SK-N-SH treated with all-trans-retinoic acid at 6 μM for 48 hours (cell line): ENCODE measurements around the gene DEPDC4.
"Not testable (repeated sequence)": the region's sequence is repeated elsewhere in the genome, so short reads cannot be mapped to it uniquely, and the experiment has no call there.

Experiments
- ATAC-seq: fragments of 200-7000 bp; cut with Tn5 transposase; 3 replicates; pipeline ENCODE4 v1.9.1; 2020; ENCODE audit warnings: mild to moderate bottlenecking, moderate library complexity
- ARNTL ChIP-seq: fragments of 450-650 bp; formaldehyde crosslinking; IDR thresholded peaks from 2 replicates; pipeline ENCODE4 v1.5.0; 2020; ENCODE audit warnings: low read depth, mild to moderate bottlenecking, moderate library complexity, borderline replicate concordance
- CSDC2 ChIP-seq: fragments of 250-450 bp; sonication (Bioruptor Pico); IDR thresholded peaks from 2 replicates; pipeline ENCODE4 v1.5.0; 2020; ENCODE audit warnings: mild to moderate bottlenecking, moderate library complexity
- ESRRG ChIP-seq: fragments of 250-450 bp; sonication (Bioruptor Pico); IDR thresholded peaks from 2 replicates; pipeline ENCODE4 v1.6.1; 2021; ENCODE audit warnings: mild to moderate bottlenecking
- GLIS3 ChIP-seq: fragments of 250-450 bp; sonication (Bioruptor Pico); IDR thresholded peaks from 2 replicates; pipeline ENCODE4 v1.5.0; 2020; ENCODE audit warnings: mild to moderate bottlenecking, moderate library complexity
- ISL1 ChIP-seq: fragments of 250-450 bp; sonication (Bioruptor Pico); IDR thresholded peaks from 2 replicates; pipeline ENCODE4 v2.1.2; 2022; ENCODE audit warnings: mild to moderate bottlenecking, moderate library complexity
- OSR1 ChIP-seq: fragments of 250-450 bp; sonication (Bioruptor Pico); IDR thresholded peaks from 2 replicates; pipeline ENCODE4 v1.8.0; 2022; ENCODE audit warnings: moderate library complexity, mild to moderate bottlenecking, inconsistent platforms
- RARB ChIP-seq: fragments of 250-450 bp; sonication (Bioruptor Pico); IDR thresholded peaks from 2 replicates; pipeline ENCODE4 v1.8.0; 2021; ENCODE audit warnings: mild to moderate bottlenecking, moderate library complexity
- SNAI2 ChIP-seq: fragments of 250-450 bp; sonication (Bioruptor Pico); IDR thresholded peaks from 2 replicates; pipeline ENCODE4 v1.5.0; 2020; ENCODE audit warnings: mild to moderate bottlenecking, moderate library complexity
- TCF4 ChIP-seq: fragments of 250-450 bp; sonication (Bioruptor Pico); IDR thresholded peaks from 2 replicates; pipeline ENCODE4 v1.8.0; 2021; ENCODE audit warnings: mild to moderate bottlenecking, moderate library complexity, borderline replicate concordance
- TOX ChIP-seq: fragments of 250-450 bp; sonication (Bioruptor Pico); IDR thresholded peaks from 2 replicates; pipeline ENCODE4 v1.8.0; 2021; ENCODE audit warnings: mild to moderate bottlenecking, moderate library complexity, borderline replicate concordance
- ZFP3 ChIP-seq: fragments of 250-450 bp; sonication (Bioruptor Pico); IDR thresholded peaks from 2 replicates; pipeline ENCODE4 v1.5.0; 2020; ENCODE audit warnings: mild to moderate bottlenecking, moderate library complexity
- ZFP30 ChIP-seq: fragments of 450-650 bp; formaldehyde crosslinking; IDR thresholded peaks from 2 replicates; pipeline ENCODE4 v1.5.0; 2022; ENCODE audit warnings: mild to moderate bottlenecking, moderate library complexity
- ZNF70 ChIP-seq: fragments of 450-650 bp; formaldehyde crosslinking; IDR thresholded peaks from 2 replicates; pipeline ENCODE4 v1.5.0; 2020; ENCODE audit warnings: mild to moderate bottlenecking, moderate library complexity
- TF ChIP-seq, protein P1 (sequence below): fragments of 250-450 bp; sonication (Bioruptor Pico); IDR thresholded peaks from 2 replicates; pipeline ENCODE4 v1.5.0; 2020; ENCODE audit warnings: mild to moderate bottlenecking, moderate library complexity
- TF ChIP-seq, protein P2 (sequence below): fragments of 250-450 bp; sonication (Bioruptor Pico); IDR thresholded peaks from 2 replicates; pipeline ENCODE4 v1.8.0; 2020; ENCODE audit warnings: mild to moderate bottlenecking, moderate library complexity, borderline replicate concordance
- TF ChIP-seq, protein P3 (sequence below): fragments of 250-450 bp; sonication (Bioruptor Pico); IDR thresholded peaks from 2 replicates; pipeline ENCODE4 v1.8.0; 2021; ENCODE audit warnings: low read depth, mild to moderate bottlenecking, moderate library complexity, borderline replicate concordance

Gene DEPDC4

DNA sequence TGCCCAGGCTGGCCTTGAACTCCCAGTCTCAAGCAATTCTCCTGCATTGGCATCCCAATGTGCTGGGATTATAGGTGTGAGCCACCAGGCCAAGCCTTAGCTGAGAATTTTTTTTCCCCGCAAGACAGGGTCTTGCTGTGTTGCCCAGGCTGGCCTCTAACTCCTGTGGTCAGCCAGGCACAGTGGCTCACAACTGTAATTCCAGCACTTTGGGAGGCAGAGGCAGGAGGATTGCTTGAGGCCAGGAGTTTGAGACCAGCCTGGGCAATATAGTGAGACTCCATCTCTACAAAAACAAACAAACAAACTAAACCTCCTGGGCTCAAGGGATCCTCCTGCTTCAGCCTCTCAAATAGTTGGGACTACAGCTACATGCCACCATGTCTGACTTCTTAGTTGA, 27.3 kb downstream of the DEPDC4 start:
- no peak for ATAC-seq
- no peak for TF ChIP-seq GLIS3 (CRISPR knock-in tag)
- TF ChIP-seq, protein P1, sequence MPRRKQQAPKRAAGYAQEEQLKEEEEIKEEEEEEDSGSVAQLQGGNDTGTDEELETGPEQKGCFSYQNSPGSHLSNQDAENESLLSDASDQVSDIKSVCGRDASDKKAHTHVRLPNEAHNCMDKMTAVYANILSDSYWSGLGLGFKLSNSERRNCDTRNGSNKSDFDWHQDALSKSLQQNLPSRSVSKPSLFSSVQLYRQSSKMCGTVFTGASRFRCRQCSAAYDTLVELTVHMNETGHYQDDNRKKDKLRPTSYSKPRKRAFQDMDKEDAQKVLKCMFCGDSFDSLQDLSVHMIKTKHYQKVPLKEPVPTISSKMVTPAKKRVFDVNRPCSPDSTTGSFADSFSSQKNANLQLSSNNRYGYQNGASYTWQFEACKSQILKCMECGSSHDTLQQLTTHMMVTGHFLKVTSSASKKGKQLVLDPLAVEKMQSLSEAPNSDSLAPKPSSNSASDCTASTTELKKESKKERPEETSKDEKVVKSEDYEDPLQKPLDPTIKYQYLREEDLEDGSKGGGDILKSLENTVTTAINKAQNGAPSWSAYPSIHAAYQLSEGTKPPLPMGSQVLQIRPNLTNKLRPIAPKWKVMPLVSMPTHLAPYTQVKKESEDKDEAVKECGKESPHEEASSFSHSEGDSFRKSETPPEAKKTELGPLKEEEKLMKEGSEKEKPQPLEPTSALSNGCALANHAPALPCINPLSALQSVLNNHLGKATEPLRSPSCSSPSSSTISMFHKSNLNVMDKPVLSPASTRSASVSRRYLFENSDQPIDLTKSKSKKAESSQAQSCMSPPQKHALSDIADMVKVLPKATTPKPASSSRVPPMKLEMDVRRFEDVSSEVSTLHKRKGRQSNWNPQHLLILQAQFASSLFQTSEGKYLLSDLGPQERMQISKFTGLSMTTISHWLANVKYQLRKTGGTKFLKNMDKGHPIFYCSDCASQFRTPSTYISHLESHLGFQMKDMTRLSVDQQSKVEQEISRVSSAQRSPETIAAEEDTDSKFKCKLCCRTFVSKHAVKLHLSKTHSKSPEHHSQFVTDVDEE (CRISPR knock-in tag), result no peak

DNA sequence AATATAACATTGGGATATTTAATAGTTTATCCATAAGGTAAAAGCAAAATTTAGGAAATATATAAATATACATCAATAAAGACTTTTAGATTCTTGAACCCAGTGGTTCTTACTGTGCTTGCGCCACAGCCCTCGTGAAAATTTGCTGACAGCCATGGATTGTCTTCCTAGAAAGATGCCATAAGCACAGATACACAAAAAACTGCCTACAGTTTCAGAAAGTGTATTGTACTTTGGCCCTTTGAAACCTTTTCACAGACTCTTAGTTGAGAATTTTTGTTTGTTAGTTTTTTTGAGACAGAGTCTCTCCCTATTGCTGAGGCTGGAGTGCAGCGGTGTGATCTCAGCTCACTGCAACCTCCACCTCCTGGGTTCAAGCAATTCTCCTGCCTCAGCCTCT, 28.1 kb downstream of the DEPDC4 start:
- TF ChIP-seq TOX (CRISPR knock-in tag), result no peak
- TF ChIP-seq, protein P2, sequence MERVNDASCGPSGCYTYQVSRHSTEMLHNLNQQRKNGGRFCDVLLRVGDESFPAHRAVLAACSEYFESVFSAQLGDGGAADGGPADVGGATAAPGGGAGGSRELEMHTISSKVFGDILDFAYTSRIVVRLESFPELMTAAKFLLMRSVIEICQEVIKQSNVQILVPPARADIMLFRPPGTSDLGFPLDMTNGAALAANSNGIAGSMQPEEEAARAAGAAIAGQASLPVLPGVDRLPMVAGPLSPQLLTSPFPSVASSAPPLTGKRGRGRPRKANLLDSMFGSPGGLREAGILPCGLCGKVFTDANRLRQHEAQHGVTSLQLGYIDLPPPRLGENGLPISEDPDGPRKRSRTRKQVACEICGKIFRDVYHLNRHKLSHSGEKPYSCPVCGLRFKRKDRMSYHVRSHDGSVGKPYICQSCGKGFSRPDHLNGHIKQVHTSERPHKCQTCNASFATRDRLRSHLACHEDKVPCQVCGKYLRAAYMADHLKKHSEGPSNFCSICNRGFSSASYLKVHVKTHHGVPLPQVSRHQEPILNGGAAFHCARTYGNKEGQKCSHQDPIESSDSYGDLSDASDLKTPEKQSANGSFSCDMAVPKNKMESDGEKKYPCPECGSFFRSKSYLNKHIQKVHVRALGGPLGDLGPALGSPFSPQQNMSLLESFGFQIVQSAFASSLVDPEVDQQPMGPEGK (CRISPR knock-in tag), result no peak
- no peak for TF ChIP-seq TCF4
- TF ChIP-seq ISL1 (CRISPR knock-in tag), result no peak

DNA sequence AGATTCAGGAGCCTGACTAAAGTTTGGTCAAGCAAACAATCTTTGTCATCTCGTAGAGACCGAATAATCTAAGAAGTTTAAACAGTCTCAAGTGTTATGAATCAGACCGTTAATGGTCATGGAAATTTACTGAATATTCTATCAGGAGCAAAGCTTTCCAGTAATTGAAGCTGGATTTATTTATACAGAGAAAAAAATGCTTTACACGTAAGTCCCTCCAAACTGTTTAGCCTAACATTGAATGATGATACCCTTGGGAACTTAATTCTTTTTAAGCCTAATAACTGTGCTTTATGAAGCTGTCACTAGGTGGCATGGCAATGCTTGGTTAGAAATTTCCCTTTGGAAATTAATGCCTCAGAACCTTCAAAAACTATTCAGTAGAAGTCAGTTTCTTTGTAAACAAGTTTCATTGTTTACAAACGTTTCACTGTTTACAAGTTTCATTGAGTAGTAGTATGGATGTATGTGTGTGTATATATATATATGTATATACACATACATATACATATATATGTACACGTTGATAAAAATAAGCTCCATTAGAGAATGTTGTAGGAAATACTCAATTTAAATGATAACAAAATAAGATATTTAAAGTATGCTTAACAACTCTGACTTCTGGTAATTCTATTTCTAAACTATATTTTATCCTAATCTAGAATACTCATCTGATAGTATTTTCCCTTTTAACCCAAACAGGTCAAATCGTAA, 32.1 kb downstream of the DEPDC4 start:
- ATAC-seq, result peak; percentile 85
- TF ChIP-seq ISL1 (CRISPR knock-in tag) (no peak), TCF4 (no peak), TOX (CRISPR knock-in tag) (no peak), CSDC2 (no peak), ARNTL (CRISPR knock-in tag) (no peak), GLIS3 (CRISPR knock-in tag) (no peak), ZFP3 (no peak), ESRRG (CRISPR knock-in tag) (no peak), ZFP30 (CRISPR knock-in tag) (no peak), RARB (CRISPR knock-in tag) (no peak), SNAI2 (CRISPR knock-in tag) (no peak), OSR1 (CRISPR knock-in tag) (no peak)
- TF ChIP-seq, protein P2 (CRISPR knock-in tag), result no peak
- TF ChIP-seq, protein P3, sequence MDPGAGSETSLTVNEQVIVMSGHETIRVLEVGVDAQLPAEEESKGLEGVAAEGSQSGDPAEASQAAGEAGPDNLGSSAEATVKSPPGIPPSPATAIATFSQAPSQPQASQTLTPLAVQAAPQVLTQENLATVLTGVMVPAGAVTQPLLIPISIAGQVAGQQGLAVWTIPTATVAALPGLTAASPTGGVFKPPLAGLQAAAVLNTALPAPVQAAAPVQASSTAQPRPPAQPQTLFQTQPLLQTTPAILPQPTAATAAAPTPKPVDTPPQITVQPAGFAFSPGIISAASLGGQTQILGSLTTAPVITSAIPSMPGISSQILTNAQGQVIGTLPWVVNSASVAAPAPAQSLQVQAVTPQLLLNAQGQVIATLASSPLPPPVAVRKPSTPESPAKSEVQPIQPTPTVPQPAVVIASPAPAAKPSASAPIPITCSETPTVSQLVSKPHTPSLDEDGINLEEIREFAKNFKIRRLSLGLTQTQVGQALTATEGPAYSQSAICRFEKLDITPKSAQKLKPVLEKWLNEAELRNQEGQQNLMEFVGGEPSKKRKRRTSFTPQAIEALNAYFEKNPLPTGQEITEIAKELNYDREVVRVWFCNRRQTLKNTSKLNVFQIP (CRISPR knock-in tag), result no peak
- TF ChIP-seq, protein P1 (CRISPR knock-in tag), result no peak
- TF ChIP-seq, all 23 proteins: peak for 0

More for the DNA sequence above, 28.1 kb downstream of the DEPDC4 start:
- no peak for ATAC-seq

DNA sequence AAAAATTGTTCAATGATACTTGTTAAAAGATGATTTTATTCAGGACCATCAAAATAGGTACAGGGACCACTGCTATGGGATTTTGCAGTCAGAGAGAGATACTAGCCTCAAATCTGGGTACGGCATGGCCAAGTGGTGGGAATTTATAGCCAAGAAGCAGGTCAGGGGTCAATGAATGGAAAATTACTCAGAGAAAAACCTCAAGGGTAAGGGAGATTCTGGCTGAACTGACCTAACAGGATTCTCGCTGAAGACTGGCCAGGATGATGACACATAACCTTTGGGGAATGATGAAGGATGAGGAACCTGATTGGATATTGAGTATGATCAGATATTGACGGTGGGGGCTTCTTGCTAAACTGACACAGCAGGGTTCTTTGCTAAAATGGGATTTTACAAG, 32.7 kb downstream of the DEPDC4 start:
- ATAC-seq, result peak; percentile 16; the same call in 2 of the 3 replicates
- TF ChIP-seq ZNF70, result no peak

DNA sequence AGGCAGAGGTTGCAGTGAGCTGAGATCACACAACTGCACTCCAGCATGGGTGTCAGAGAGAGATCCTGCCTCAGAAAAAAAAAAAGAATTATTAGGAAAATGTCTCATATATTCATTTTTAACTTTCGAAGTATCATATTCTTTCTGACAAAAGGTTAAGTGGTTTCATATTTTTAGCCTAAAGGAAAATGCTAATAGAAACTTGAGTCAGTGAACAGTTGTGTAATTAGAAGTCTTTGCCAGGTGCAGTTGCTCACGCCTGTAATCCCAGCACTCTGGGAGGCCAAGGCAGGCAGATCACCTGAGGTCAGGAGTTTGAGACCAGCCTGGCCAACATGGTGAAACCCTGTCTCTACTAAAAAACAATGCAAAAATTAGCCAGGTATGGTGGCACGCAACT, 35.0 kb downstream of the DEPDC4 start:
- not testable (repeated sequence) for ATAC-seq
